NB4 (cell line): ENCODE data around the gene STK32C.

Source experiments
- CTCF ChIP-seq: IDR thresholded peaks from one replicate; pipeline ENCODE4 v1.5.1; 2012; ENCODE audit warnings: low read depth, low read length
- MAX ChIP-seq: IDR thresholded peaks from 2 replicates; pipeline ENCODE4 v1.6.1; 2011; ENCODE audit warnings: low read depth, low read length
- MYC ChIP-seq: IDR thresholded peaks from 2 replicates; pipeline ENCODE4 v1.6.1; 2011; ENCODE audit warnings: low read depth, low read length
- POLR2A ChIP-seq: IDR thresholded peaks from 2 replicates; pipeline ENCODE4 v1.6.1; 2011; ENCODE audit warnings: mild to moderate bottlenecking; ENCODE audit not compliant: insufficient read length; ENCODE audit errors: extremely low read depth

GRCh38 chr10:132349766-132350165, 42.0 kb upstream of the STK32C start:
- TF ChIP-seq CTCF: no peak
- no peak for TF ChIP-seq POLR2A
- no peak for TF ChIP-seq MYC
- TF ChIP-seq MAX: no peak
